Cardiac muscle cell (in vitro differentiated cells and primary cell): ENCODE data around the gene PROX2. TPM values are rescaled to one million over a fixed set of nuclear protein-coding genes. Genes with fewer than 3 reads are reported as not detected.

Experiments
- DNase-seq, 2 donors: peaks; one replicate each; pipeline versions ENCODE4 v3.0.0 to v3.0.0-alpha.2; 2010 to 2017; ENCODE audit warnings: low read depth in 1 of 2, low spot score in 1 of 2
- H3K27ac ChIP-seq: fragments of 200-600 bp; sonication (generic); 2 replicates; pipeline ENCODE4 v1.5.1; 2016
- H3K27me3 ChIP-seq: fragments of 200-600 bp; sonication (generic); 2 replicates; pipeline ENCODE4 v1.6.0; 2016; ENCODE audit warnings: control low read depth
- H3K36me3 ChIP-seq: fragments of 200-600 bp; sonication (generic); 2 replicates; pipeline ENCODE4 v1.5.1; 2016; ENCODE audit warnings: control low read depth
- H3K4me1 ChIP-seq: fragments of 200-600 bp; sonication (generic); 2 replicates; pipeline ENCODE4 v1.8.1; 2017; ENCODE audit warnings: low read depth, mild to moderate bottlenecking, mixed run types
- H3K4me3 ChIP-seq: fragments of 200-600 bp; sonication (generic); 2 replicates; pipeline ENCODE4 v1.5.1; 2016; ENCODE audit warnings: mild to moderate bottlenecking
- H3K9me3 ChIP-seq: fragments of 200-600 bp; sonication (generic); 2 replicates; pipeline ENCODE4 v1.5.1; 2017; ENCODE audit warnings: low read depth, mild to moderate bottlenecking, control low read depth
- polyA plus RNA-seq: library from polyadenylated mRNA; unstranded; fragments of >200 nt; fragmentation: Nextera tagmentation; extraction: Ambion mirVana; gene quantifications from 2 replicates; pipeline ENCODE4 v1.2.1, GENCODE V29; 2016
- total RNA-seq: library from RNA; depleted of rRNA; stranded (reverse); fragments of >200 nt; gene quantifications from 2 replicates; pipeline ENCODE4 v1.2.3, GENCODE V29; 2016
- TF ChIP-seq, protein P1 (sequence below): IDR thresholded peaks from 2 replicates; pipeline ENCODE4 v1.5.1; 2012; ENCODE audit warnings: low read depth, mild to moderate bottlenecking, low read length

PROX2 gene
- total and polyA plus RNA-seq, 2 experiments from 2014 or later: 0.75 TPM; not detected in 1

DNA sequence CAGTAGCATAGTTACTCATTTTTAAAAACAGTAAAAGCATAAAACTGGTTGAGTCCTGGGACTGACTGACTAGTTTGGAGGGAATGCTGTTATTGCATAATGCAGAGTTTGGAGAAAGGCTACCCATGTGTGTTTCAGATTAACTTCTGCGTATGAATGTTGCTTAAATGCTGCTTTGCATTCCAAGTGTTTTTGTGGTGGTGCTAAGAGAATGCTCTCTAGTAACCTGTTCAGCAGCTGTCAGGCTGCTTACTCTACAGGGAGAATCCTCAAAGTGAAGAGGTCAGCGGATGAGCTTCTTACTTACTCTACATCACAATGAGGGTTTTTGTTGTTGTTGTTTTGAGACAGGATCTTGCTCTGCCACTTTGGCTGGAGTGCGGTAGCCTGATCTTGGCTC, 10.1 kb upstream of the PROX2 start:
- Histone ChIP-seq H3K27ac (no peak overlapping the region), H3K9me3 (no peaks in the 10 kb centered on the region), H3K4me1 (peaks cover 19% of the 10 kb centered on the region), H3K36me3 (peaks cover 13% of the 10 kb centered on the region), H3K4me3 (no peak overlapping the region), H3K27me3 (no peaks in the 10 kb centered on the region)
- TF ChIP-seq, protein P1, sequence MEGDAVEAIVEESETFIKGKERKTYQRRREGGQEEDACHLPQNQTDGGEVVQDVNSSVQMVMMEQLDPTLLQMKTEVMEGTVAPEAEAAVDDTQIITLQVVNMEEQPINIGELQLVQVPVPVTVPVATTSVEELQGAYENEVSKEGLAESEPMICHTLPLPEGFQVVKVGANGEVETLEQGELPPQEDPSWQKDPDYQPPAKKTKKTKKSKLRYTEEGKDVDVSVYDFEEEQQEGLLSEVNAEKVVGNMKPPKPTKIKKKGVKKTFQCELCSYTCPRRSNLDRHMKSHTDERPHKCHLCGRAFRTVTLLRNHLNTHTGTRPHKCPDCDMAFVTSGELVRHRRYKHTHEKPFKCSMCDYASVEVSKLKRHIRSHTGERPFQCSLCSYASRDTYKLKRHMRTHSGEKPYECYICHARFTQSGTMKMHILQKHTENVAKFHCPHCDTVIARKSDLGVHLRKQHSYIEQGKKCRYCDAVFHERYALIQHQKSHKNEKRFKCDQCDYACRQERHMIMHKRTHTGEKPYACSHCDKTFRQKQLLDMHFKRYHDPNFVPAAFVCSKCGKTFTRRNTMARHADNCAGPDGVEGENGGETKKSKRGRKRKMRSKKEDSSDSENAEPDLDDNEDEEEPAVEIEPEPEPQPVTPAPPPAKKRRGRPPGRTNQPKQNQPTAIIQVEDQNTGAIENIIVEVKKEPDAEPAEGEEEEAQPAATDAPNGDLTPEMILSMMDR: no peak
- DNase-seq: peak in 1 of 2 donors; percentile 94

DNA sequence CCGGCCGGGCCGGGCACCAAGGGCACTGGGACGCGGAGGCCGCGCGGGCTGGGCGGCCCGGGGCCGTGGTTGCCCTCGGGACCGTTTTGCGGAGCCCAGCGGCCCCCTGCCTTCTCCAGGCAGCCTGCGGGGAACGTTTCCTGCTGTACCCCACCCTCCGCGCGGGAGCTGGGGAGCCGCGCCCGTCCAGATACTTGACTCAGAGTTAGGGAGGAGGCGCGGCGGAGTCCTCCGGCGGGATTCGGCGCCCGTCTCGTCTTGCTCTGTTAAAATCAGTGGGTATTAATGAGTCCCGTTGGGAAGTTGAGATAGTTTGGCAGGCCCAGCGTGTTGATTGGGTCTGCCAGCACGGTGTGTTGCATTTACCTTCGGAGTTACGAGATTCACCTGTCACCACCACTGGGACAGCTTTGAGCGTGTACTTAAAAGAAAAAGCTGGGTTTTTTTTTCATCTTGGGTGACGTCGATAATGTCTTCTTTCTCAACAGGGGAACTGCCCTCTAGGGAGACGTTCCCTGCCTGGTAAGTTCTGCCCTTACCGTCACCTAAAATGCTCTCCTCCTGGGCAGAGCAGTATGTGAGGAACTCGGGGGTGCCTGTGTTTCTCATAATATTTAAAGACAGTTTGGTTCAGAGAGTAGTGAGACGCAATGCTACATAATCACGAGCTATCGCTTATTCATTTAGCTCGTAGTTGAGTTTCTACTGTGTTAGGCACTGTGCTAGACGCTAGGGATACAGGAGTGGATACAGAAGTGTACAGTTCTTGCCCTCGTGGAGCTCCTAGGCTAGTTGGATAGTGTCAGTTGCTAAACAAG, 6.4 kb upstream of the PROX2 start:
- H3K9me3 ChIP-seq: no peaks in the 10 kb centered on the region
- TF ChIP-seq, protein P1: no peak
- H3K4me1 ChIP-seq: peaks cover 19% of the 10 kb centered on the region
- no peaks in the 10 kb centered on the region for H3K27me3 ChIP-seq
- H3K36me3 ChIP-seq: peaks cover 4% of the 10 kb centered on the region
- H3K4me3 ChIP-seq: peak overlapping the region; percentile 86
- DNase-seq: peak; percentile 50 to 57
- peak overlapping the region; percentile 90 for H3K27ac ChIP-seq

DNA sequence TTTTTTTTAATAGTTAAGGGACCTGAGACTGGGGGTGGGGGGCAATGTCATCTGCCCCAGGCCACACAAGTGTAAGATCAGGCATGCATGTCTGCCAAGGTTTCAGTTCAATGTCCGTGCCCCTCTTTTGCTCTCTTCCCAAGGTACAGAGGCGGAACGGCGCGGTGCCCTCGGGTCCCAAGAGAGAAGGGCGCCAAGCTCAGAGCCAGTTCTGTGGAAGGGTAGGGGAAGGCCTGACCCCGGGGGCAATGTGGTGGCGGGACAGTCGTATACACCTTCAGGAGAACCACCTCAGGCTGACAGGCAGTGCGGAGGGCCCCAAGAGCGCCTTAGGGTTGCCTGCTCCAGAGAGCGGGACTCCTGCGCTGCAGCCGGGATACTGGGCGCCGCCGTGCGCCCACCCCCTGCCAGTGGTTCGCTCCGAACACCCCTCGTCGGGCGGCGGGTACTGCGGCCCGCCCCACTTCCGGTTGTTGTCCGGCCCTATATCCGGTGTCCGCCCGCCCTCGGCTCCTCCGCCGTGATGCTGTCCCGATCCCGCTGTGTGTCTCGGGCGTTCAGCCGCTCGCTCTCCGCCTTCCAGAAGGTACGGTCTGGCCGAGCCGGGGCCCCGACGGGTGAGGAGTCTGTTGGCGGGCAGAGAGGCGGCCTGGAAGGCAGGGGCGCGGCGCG, 5.6 kb upstream of the PROX2 start, which contains the start of gene DLST:
Gene DLST (plus strand): TSS at position 486 of the 672 bp plus-strand sequence. CDS start 38 bp downstream, at position 524.
- peak; percentile 90 to 93 for DNase-seq
- Histone ChIP-seq H3K27me3 (no peaks in the 10 kb centered on the region), H3K9me3 (no peaks in the 10 kb centered on the region), H3K4me3 (peak within 1 kb of the TSS; percentile 86), H3K27ac (peak within 1 kb of the TSS; percentile 90), H3K4me1 (peaks cover 19% of the 10 kb centered on the region), H3K36me3 (peaks cover 4% of the 10 kb centered on the region)
- TF ChIP-seq, protein P1: no peak

DNA sequence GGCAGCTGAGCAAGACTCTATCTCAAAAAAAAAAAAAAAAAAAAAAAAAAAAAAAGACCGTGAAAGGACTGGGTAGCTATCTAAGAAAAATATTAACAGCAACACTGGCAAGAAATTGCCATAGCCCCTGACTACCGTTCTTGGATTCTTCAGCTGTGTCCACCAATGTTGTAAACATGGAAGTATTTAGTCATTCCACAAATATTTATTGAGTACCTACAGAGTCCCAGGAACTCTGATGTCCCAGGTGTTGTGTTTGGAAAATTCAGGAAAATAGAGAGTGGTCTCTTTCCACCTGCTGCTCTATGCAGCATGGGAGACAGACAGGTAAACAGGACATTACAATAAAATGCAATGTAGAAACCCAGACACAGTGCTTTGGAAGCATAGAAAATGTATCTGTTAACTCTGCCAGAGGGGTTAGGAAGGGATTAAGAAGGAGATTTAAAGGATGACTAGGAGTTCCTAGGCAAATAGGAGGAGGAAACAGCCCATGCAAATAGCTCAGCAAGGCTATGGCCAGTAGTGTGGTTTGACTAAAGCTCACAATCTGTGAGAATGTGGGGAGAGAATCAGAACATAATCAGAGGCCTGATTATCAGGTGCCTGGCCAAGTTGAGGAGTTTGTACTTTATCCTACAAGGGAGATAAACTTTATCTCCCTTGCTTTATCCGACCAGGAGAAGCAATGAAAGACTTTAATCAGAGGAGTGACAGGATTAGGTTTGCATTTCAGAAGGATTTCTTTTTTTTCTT, 3.7 kb upstream of the PROX2 start:
- Histone ChIP-seq H3K4me3 (no peak overlapping the region), H3K4me1 (peaks cover 14% of the 10 kb centered on the region), H3K27ac (no peak overlapping the region), H3K9me3 (no peaks in the 10 kb centered on the region), H3K36me3 (no peaks in the 10 kb centered on the region), H3K27me3 (no peaks in the 10 kb centered on the region)
- TF ChIP-seq, protein P1: no peak
- DNase-seq: no peak

DNA sequence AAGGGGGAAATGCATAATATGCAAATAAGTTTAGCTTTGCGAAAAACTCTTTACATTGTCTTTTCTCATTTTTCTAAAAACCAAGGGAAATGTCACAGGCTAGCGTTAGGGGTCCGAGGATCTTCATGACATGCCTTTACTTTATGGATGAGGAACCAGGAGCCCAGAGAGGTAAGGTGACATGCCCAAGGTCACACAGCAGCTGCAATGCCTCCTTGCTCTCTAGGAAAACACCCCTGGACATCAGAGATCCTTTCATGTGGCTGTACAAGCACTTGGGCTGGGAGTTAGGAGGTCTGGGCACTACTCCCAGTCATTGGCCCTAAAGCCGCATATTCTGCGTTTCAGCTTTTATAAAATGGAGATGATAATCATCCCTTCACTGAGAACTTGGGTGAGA, 741 bp downstream of the PROX2 start:
- TF ChIP-seq, protein P1: no peak
- no peaks in the 10 kb centered on the region for H3K9me3 ChIP-seq

More for the DNA sequence above, 741 bp downstream of the PROX2 start:
- no peak for DNase-seq
- H3K27ac ChIP-seq: no peak overlapping the region
- H3K36me3 ChIP-seq: no peaks in the 10 kb centered on the region
- no peaks in the 10 kb centered on the region for H3K4me1 ChIP-seq
- no peaks in the 10 kb centered on the region for H3K27me3 ChIP-seq
- H3K4me3 ChIP-seq: no peak overlapping the region
